Neuronal stem cell (in vitro differentiated cells): ENCODE measurements around the gene RAB3IP.

Experiments
- DNase-seq: peaks from one replicate; pipeline ENCODE4 v3.0.0-alpha.2; 2013; ENCODE audit warnings: low spot score
- H2AFZ ChIP-seq: one replicate; pipeline ENCODE4 v1.6.1; 2013; ENCODE audit warnings: mild to moderate bottlenecking, low read length, inconsistent platforms
- H2AK5ac ChIP-seq: 2 replicates; pipeline ENCODE4 v1.6.1; 2013; ENCODE audit warnings: low read depth, mild to moderate bottlenecking, inconsistent platforms, low read length, moderate library complexity, mixed read lengths
- H2BK120ac ChIP-seq: 2 replicates; pipeline ENCODE4 v1.6.1; 2013; ENCODE audit warnings: low read depth, mild to moderate bottlenecking, inconsistent platforms, low read length, moderate library complexity, mixed read lengths
- H2BK12ac ChIP-seq: one replicate; pipeline ENCODE4 v1.6.1; 2013; ENCODE audit warnings: low read length, inconsistent platforms
- H2BK15ac ChIP-seq: 2 replicates; pipeline ENCODE4 v1.6.1; 2013; ENCODE audit warnings: mild to moderate bottlenecking, low read length, inconsistent platforms, mixed read lengths
- H2BK5ac ChIP-seq: one replicate; pipeline ENCODE4 v1.6.1; 2013; ENCODE audit warnings: inconsistent platforms, mild to moderate bottlenecking, low read length, moderate library complexity
- H3K14ac ChIP-seq: one replicate; pipeline ENCODE4 v1.6.1; 2013; ENCODE audit warnings: low read length, inconsistent platforms
- H3K18ac ChIP-seq: 2 replicates; pipeline ENCODE4 v1.6.1; 2013; ENCODE audit warnings: low read length, inconsistent platforms
- H3K23ac ChIP-seq: 2 replicates; pipeline ENCODE4 v1.6.1; 2013; ENCODE audit warnings: low read depth, mild to moderate bottlenecking, mixed read lengths, low read length, inconsistent platforms; ENCODE audit not compliant: poor library complexity
- H3K27ac ChIP-seq: replicated peaks from 3 replicates; pipeline ENCODE4 v1.5.1; 2013; ENCODE audit warnings: low read length, inconsistent platforms
- H3K27me3 ChIP-seq, 3 experiments: 2 replicates each; pipeline ENCODE4 v1.6.1; 2013; ENCODE audit warnings: low read length in 3 of 3, mild to moderate bottlenecking in 2 of 3, inconsistent platforms in 1 of 3, low read depth in 1 of 3, mixed read lengths in 1 of 3, moderate library complexity in 1 of 3; ENCODE audit not compliant: control insufficient read depth in 3 of 3, insufficient read depth in 3 of 3
- H3K36me3 ChIP-seq, 2 donors: replicated peaks in 1 of 2; 2 replicates each; pipeline ENCODE4 v1.6.1; 2013; ENCODE audit warnings: low read length in 2 of 2; ENCODE audit not compliant: control insufficient read depth in 2 of 2, insufficient read depth in 2 of 2
- H3K4ac ChIP-seq: 2 replicates; pipeline ENCODE4 v1.6.1; 2013; ENCODE audit warnings: inconsistent platforms, mild to moderate bottlenecking, low read length, moderate library complexity
- H3K4me1 ChIP-seq, 2 donors: 1 replicate in 1 of 2; 2 replicates in 1 of 2; pipeline ENCODE4 v1.6.1; 2013; ENCODE audit warnings: low read length in 2 of 2, low read depth in 1 of 2; ENCODE audit not compliant: control insufficient read depth in 2 of 2, insufficient read depth in 1 of 2
- H3K4me2 ChIP-seq: one replicate; pipeline ENCODE4 v1.6.1; 2013; ENCODE audit warnings: mild to moderate bottlenecking, low read length, inconsistent platforms; ENCODE audit not compliant: insufficient read depth, poor library complexity, severe bottlenecking
- H3K4me3 ChIP-seq, 2 donors: 2 replicates each; pipeline ENCODE4 v1.5.1; 2013; ENCODE audit warnings: low read length in 2 of 2, mild to moderate bottlenecking in 2 of 2, inconsistent platforms in 1 of 2, moderate library complexity in 1 of 2
- H3K79me1 ChIP-seq: one replicate; pipeline ENCODE4 v1.6.1; 2013; ENCODE audit warnings: low read depth, mild to moderate bottlenecking, inconsistent platforms, low read length, moderate library complexity
- H3K9ac ChIP-seq: one replicate; pipeline ENCODE4 v1.6.1; 2013; ENCODE audit warnings: mild to moderate bottlenecking, low read depth, low read length, inconsistent platforms; ENCODE audit not compliant: poor library complexity
- H3K9me3 ChIP-seq, 2 donors: replicated peaks in 1 of 2; 2 replicates each; pipeline versions ENCODE3 to v1.6.1; 2013; ENCODE audit warnings: low read length in 2 of 2, mild to moderate bottlenecking in 2 of 2, inconsistent platforms in 1 of 2, low read depth in 1 of 2, mixed read lengths in 1 of 2, moderate library complexity in 1 of 2; ENCODE audit not compliant: control insufficient read depth in 2 of 2, insufficient read depth in 1 of 2
- H4K8ac ChIP-seq: one replicate; pipeline ENCODE4 v1.6.1; 2013; ENCODE audit warnings: low read depth, mild to moderate bottlenecking, inconsistent platforms, low read length, moderate library complexity
- H4K91ac ChIP-seq: one replicate; pipeline ENCODE4 v1.6.1; 2013; ENCODE audit warnings: low read length, low read depth, mild to moderate bottlenecking, inconsistent platforms; ENCODE audit not compliant: poor library complexity
- WGBS, 2 donors: extraction: QIAGEN DNeasy Blood & Tissue Kit; methylation state at CpG; one replicate each; pipeline ENCODE4 v1.1.7; 2013; ENCODE audit warnings: missing lambda C conversion rate in 2 of 2, mixed read lengths in 1 of 2; ENCODE audit not compliant: insufficient read length in 2 of 2, insufficient replicate concordance in 1 of 2; ENCODE audit errors: extremely low coverage in 2 of 2; 5-methylcytosine and 5-hydroxymethylcytosine counted together

RAB3IP gene

GRCh38 chr12:69720750-69721149 is 17.9 kb upstream of the RAB3IP start:
- Histone ChIP-seq H3K27ac (no peak overlapping the region), H3K79me1 (no peaks in the 10 kb centered on the region), H3K18ac (no peak overlapping the region), H3K4me1 (no peaks in the 10 kb centered on the region), H3K27me3 (peaks cover 0 to 5% (median 0%) of the 10 kb centered on the region in 3 experiments), H2BK15ac (no peak overlapping the region), H4K8ac (no peak overlapping the region), H3K9me3 (peaks cover 0 to 1% of the 10 kb centered on the region in 2 donors), H2BK5ac (no peak overlapping the region), H3K9ac (no peak overlapping the region), H3K4me2 (no peak overlapping the region), H2BK120ac (no peak overlapping the region), H2AFZ (no peak overlapping the region), H2BK12ac (no peak overlapping the region), H3K36me3 (no peaks in the 10 kb centered on the region), H3K23ac (no peak overlapping the region), H3K14ac (no peak overlapping the region), H3K4ac (no peak overlapping the region), H2AK5ac (no peak overlapping the region), H4K91ac (no peak overlapping the region), H3K4me3 (no peak overlapping the region)
- WGBS, 2 donors, result no CpG with 5 or more reads among the region's 3 CpGs
- no peak for DNase-seq

- Histone ChIP-seq H3K9me3 (peaks cover 0 to 1% of the 10 kb centered on the region in 2 donors), H2AK5ac (no peak overlapping the region), H3K4ac (no peak overlapping the region), H2BK12ac (no peak overlapping the region), H3K14ac (no peak overlapping the region), H3K27ac (no peak overlapping the region), H3K23ac (no peak overlapping the region), H4K91ac (no peak overlapping the region), H2BK120ac (no peak overlapping the region), H3K4me2 (no peak overlapping the region), H2BK5ac (no peak overlapping the region), H3K4me3 (no peak overlapping the region), H3K18ac (no peak overlapping the region), H3K79me1 (no peaks in the 10 kb centered on the region), H4K8ac (no peak overlapping the region), H2BK15ac (no peak overlapping the region), H3K27me3 (no peaks in the 10 kb centered on the region), H3K36me3 (no peaks in the 10 kb centered on the region), H3K4me1 (no peaks in the 10 kb centered on the region), H2AFZ (no peak overlapping the region), H3K9ac (no peak overlapping the region)
- no peak for DNase-seq
- WGBS, 2 donors, result no CpG with 5 or more reads among the region's 4 CpGs
These were observed 11.7 kb upstream of the RAB3IP start for GRCh38 chr12:69726922-69727321.

GRCh38 chr12:69732088-69732487 is 6.6 kb upstream of the RAB3IP start:
- Histone ChIP-seq H3K18ac (no peak overlapping the region), H3K27me3 (peaks cover 0 to 23% (median 2%) of the 10 kb centered on the region in 3 experiments), H3K14ac (no peak overlapping the region), H3K4me1 (no peaks in the 10 kb centered on the region), H3K23ac (no peak overlapping the region), H3K27ac (no peak overlapping the region), H4K8ac (no peak overlapping the region), H2BK5ac (no peak overlapping the region), H3K4me3 (no peak overlapping the region), H3K4me2 (no peak overlapping the region), H2BK12ac (no peak overlapping the region), H3K4ac (no peak overlapping the region), H2AK5ac (no peak overlapping the region), H3K9ac (no peak overlapping the region), H3K79me1 (no peaks in the 10 kb centered on the region), H2AFZ (no peak overlapping the region), H4K91ac (no peak overlapping the region), H3K9me3 (no peaks in the 10 kb centered on the region), H2BK120ac (no peak overlapping the region), H3K36me3 (no peaks in the 10 kb centered on the region), H2BK15ac (no peak overlapping the region)
- DNase-seq, result no peak
- no CpG with 5 or more reads among the region's 1 CpG for WGBS, 2 donors

DNA sequence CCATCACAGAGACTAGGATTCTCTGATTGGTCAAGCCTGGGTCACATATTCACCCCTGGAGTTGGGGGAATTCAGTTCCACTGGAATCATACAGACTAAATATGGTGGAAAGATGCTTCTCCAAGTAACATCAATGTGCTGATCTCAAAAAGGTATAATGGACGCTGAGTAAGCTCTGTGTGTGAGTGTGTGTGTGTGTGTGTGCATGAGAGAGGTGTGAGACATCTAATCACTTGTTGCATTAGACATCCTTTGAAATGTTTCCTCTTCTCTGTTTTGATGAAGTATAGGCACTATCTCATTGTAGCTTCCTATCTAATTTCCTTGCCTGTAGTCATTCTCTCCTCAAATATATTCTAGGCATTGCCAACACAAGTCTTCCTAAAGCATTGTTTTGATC is 5.0 kb upstream of the RAB3IP start:
- Histone ChIP-seq H2BK120ac (no peak overlapping the region), H2BK15ac (no peak overlapping the region), H4K8ac (no peak overlapping the region), H3K4me1 (peaks cover 0 to 2% of the 10 kb centered on the region in 2 donors), H4K91ac (no peak overlapping the region), H3K27me3 (peaks cover 0 to 34% (median 3%) of the 10 kb centered on the region in 3 experiments), H3K23ac (no peak overlapping the region), H3K4me3 (no peak overlapping the region), H2BK12ac (no peak overlapping the region), H3K9me3 (no peaks in the 10 kb centered on the region), H2AFZ (no peak overlapping the region), H3K36me3 (no peaks in the 10 kb centered on the region), H2BK5ac (no peak overlapping the region), H2AK5ac (no peak overlapping the region), H3K27ac (no peak overlapping the region), H3K79me1 (no peaks in the 10 kb centered on the region), H3K9ac (no peak overlapping the region), H3K14ac (no peak overlapping the region), H3K4ac (no peak overlapping the region), H3K18ac (no peak overlapping the region), H3K4me2 (no peak overlapping the region)
- no peak for DNase-seq
- WGBS, 2 donors, result no CpG with 5 or more reads among the region's 1 CpG
